Loucy (cell line): ENCODE results near the gene CYP27B1.

ENCODE experiments used
- H2AFZ ChIP-seq: fragments of 200-600 bp; sonication (generic); 2 replicates; pipeline ENCODE4 v1.6.0; 2016; ENCODE audit warnings: antibody characterized with exemption, mild to moderate bottlenecking, low read length, moderate library complexity
- H3F3A ChIP-seq: fragments of 200-600 bp; 2 replicates; pipeline ENCODE4 v1.6.0; 2016; ENCODE audit warnings: antibody characterized with exemption, low read depth, mild to moderate bottlenecking
- H3K27me3 ChIP-seq: fragments of 200-600 bp; sonication (generic); 2 replicates; pipeline ENCODE4 v1.6.1; 2014; ENCODE audit warnings: low read length, mild to moderate bottlenecking; ENCODE audit not compliant: insufficient read depth, poor library complexity, severe bottlenecking
- H3K36me3 ChIP-seq: fragments of 200-600 bp; sonication (generic); 2 replicates; pipeline ENCODE4 v1.6.1; 2016; ENCODE audit warnings: low read length; ENCODE audit not compliant: insufficient read depth
- H3K4me1 ChIP-seq: fragments of 200-600 bp; sonication (generic); 2 replicates; pipeline ENCODE4 v1.5.1; 2014; ENCODE audit warnings: low read length, mild to moderate bottlenecking; ENCODE audit not compliant: insufficient read depth, poor library complexity, severe bottlenecking
- H3K4me2 ChIP-seq: fragments of 200-600 bp; sonication (generic); 2 replicates; pipeline ENCODE4 v1.6.0; 2014; ENCODE audit warnings: antibody characterized with exemption, low read length, low read depth, mild to moderate bottlenecking; ENCODE audit not compliant: poor library complexity, severe bottlenecking
- H3K4me3 ChIP-seq: fragments of 200-600 bp; sonication (generic); 2 replicates; pipeline ENCODE4 v1.5.1; 2014; ENCODE audit warnings: low read length, mild to moderate bottlenecking, mixed read lengths; ENCODE audit not compliant: poor library complexity, severe bottlenecking
- H3K79me2 ChIP-seq: fragments of 200-600 bp; sonication (generic); 2 replicates; pipeline ENCODE4 v1.6.1; 2014; ENCODE audit warnings: low read length; ENCODE audit not compliant: insufficient read depth
- H3K9ac ChIP-seq: fragments of 200-600 bp; sonication (generic); 2 replicates; pipeline ENCODE4 v1.6.0; 2014; ENCODE audit warnings: mild to moderate bottlenecking, low read depth, low read length, moderate library complexity; ENCODE audit not compliant: poor library complexity, severe bottlenecking
- H3K9me2 ChIP-seq: fragments of 200-600 bp; sonication (generic); replicated peaks from 2 replicates; pipeline ENCODE4 v1.6.1; 2016; ENCODE audit warnings: low read depth, low read length, mixed read lengths
- H3K9me3 ChIP-seq: fragments of 200-600 bp; sonication (generic); 2 replicates; pipeline ENCODE4 v1.6.1; 2014; ENCODE audit warnings: mild to moderate bottlenecking, antibody characterized with exemption, low read length, low read depth; ENCODE audit not compliant: insufficient read depth
- H4K20me1 ChIP-seq: fragments of 200-600 bp; sonication (generic); 2 replicates; pipeline ENCODE4 v1.6.0; 2014; ENCODE audit warnings: antibody characterized with exemption, low read length, mild to moderate bottlenecking; ENCODE audit not compliant: insufficient read depth, poor library complexity, severe bottlenecking
- CTCF ChIP-seq: fragments of 200-600 bp; sonication (generic); conservative IDR thresholded peaks from 2 replicates; pipeline ENCODE4 v1.5.1; 2014; ENCODE audit warnings: mild to moderate bottlenecking, antibody characterized with exemption, low read length
- EZH2phosphoT487 ChIP-seq: fragments of 200-600 bp; IDR thresholded peaks from 2 replicates; pipeline ENCODE4 v1.6.1; 2018; ENCODE audit warnings: antibody characterized with exemption, mild to moderate bottlenecking, moderate library complexity, borderline replicate concordance

CYP27B1 gene

GRCh38 chr12:57793920-57794319, 27.0 kb upstream of the CYP27B1 start:
- Histone ChIP-seq H3K36me3 (peaks cover 66% of the 10 kb centered on the region), H3K79me2 (peaks cover 3% of the 10 kb centered on the region; the same call in 1 of the 2 replicates), H3K4me1 (no peaks in the 10 kb centered on the region), H3K4me3 (no peak overlapping the region), H3K9me2 (no peaks in the 10 kb centered on the region), H4K20me1 (no peaks in the 10 kb centered on the region), H3K4me2 (no peak overlapping the region), H3K9ac (no peak overlapping the region), H3K9me3 (no peaks in the 10 kb centered on the region), H3F3A (no peaks in the 10 kb centered on the region), H3K27me3 (no peaks in the 10 kb centered on the region), H2AFZ (no peak overlapping the region)
- no peak for TF ChIP-seq EZH2phosphoT487
- TF ChIP-seq CTCF = no peak

DNA sequence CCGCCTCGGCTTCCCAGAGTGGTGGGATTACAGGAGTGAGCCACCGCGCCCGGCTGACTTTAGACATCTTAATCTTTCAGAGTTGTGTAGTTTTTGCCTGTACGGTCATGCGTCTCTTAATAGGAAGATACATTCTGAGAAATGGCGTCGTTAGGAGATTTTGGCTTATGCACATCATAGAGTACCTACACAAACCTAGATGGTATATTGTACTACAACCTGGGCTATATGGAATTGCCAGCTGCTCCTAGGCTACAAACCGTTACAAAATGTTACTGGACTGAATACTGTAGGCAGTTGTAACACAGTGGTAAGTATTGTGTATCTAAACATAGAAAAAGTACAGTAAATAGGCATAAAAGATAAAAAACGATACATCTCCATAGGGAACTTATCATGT, 17.0 kb upstream of the CYP27B1 start:
- Histone ChIP-seq H3K36me3 (peaks cover 30% of the 10 kb centered on the region; the same call in 1 of the 2 replicates), H3K79me2 (peaks cover 30% of the 10 kb centered on the region), H2AFZ (no peak overlapping the region), H4K20me1 (peaks cover 13% of the 10 kb centered on the region), H3K4me3 (peak overlapping the region; percentile 91), H3F3A (no peaks in the 10 kb centered on the region), H3K4me2 (peak overlapping the region; percentile 85), H3K4me1 (peaks cover 25% of the 10 kb centered on the region), H3K9me3 (no peaks in the 10 kb centered on the region), H3K9ac (no peak overlapping the region), H3K27me3 (no peaks in the 10 kb centered on the region), H3K9me2 (no peaks in the 10 kb centered on the region)
- TF ChIP-seq CTCF (no peak), EZH2phosphoT487 (no peak)

- no peaks in the 10 kb centered on the region for H3K9me2 ChIP-seq
- peaks cover 30% of the 10 kb centered on the region for H3K79me2 ChIP-seq
- H3K4me2 ChIP-seq = peak overlapping the region; percentile 85
- H3K9me3 ChIP-seq = no peaks in the 10 kb centered on the region
- peaks cover 27% of the 10 kb centered on the region; the same call in 1 of the 2 replicates for H3K36me3 ChIP-seq
- H3K4me3 ChIP-seq = peak overlapping the region; percentile 91
- H3K9ac ChIP-seq = peak overlapping the region; percentile 85
- no peaks in the 10 kb centered on the region for H3K27me3 ChIP-seq
- H2AFZ ChIP-seq = no peak overlapping the region
- H4K20me1 ChIP-seq = peaks cover 13% of the 10 kb centered on the region
- peaks cover 25% of the 10 kb centered on the region for H3K4me1 ChIP-seq
- H3F3A ChIP-seq = no peaks in the 10 kb centered on the region
- TF ChIP-seq CTCF = no peak
- no peak for TF ChIP-seq EZH2phosphoT487
Observed at GRCh38 chr12:57783466-57783801, 16.6 kb upstream of the CYP27B1 start.
